ENCODE results near the gene GPR176. TPM values are rescaled to one million over a fixed set of nuclear protein-coding genes. Genes with fewer than 3 reads are reported as not detected.

GPR176 gene, protein sequence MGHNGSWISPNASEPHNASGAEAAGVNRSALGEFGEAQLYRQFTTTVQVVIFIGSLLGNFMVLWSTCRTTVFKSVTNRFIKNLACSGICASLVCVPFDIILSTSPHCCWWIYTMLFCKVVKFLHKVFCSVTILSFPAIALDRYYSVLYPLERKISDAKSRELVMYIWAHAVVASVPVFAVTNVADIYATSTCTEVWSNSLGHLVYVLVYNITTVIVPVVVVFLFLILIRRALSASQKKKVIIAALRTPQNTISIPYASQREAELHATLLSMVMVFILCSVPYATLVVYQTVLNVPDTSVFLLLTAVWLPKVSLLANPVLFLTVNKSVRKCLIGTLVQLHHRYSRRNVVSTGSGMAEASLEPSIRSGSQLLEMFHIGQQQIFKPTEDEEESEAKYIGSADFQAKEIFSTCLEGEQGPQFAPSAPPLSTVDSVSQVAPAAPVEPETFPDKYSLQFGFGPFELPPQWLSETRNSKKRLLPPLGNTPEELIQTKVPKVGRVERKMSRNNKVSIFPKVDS
- total RNA-seq = 80.7 and 86.2 TPM in 2 replicates

DNA sequence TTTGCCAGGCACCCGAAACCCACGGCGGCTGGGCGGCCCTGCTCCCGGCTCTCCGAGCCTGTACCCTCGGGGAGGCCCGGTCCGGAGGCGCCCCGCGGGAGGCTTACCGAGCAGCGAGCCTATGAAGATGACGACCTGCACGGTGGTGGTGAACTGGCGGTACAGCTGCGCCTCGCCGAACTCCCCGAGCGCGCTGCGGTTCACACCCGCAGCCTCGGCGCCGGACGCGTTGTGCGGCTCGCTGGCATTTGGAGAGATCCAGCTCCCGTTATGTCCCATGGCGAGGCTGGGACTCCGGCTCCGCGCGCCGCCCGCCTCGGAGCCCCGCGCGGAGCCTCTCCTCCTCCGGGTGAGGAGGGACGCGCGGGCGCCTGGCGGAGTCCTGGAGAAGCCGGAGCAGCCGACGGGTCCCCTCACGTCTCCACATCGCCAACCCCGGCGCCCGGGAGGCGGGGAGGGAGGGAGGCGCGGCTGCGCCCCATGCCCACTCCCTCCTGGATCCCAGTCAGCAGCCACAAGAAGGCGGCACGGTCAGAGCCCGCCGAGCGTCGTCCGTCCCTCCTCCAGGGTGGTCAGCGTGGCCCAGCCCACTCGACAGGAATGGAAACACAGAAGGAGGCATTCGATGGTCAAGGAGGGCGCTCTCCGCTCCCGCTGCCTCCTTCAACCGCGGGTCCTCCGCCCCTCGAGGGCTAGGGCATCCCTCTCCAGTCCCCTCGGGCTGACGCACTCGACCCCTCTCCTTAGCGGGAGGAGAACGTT, at the start of gene GPR176:
Gene GPR176, minus strand, starts transcription at position 519 of the 762 bp plus-strand sequence. Its CDS starts 240 bp downstream, at position 279.

DNA sequence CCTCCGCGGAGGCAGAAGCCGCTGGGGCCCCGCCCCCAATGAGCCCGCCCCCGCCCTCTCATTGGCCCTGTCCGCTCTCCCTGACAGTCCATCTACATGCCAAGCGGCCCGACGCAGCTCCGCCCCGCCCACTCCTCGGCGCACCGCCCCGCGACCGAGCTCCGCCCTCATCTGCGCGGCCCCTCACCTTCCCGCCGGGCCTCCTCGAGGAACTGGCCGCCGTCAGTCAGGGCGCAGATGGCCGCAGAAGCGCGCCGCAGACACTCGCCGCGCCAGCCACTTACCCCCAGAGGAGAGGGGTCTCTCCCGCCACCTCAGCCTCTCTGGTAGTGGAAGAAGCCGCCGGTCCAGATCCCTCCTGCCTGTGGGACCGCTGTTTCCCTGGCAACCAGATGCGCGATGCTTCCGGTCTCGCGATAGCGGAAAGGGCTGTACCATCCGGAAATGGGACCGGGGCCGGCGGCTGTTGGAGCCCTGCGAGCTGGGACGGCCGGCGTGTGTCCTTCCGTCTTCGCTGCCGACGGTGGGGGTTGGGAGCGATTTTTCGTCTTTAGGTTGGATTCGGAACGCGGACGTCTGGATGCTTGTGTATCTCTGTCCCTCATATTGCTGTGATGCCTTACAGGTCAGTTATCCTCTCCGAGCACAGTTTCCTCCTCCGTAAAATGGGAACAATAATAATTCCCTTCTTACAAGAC, 137.5 kb downstream of the GPR176 start, which contains the start of gene FSIP1:
Gene FSIP1, minus strand, starts transcription at position 401 of the 698 bp plus-strand sequence. CDS start 6,317 bp downstream, outside the sequence.

Other genes starting within 250 kb of the GPR176 start
- gene FSIP1, start 137.4 kb downstream of the GPR176 start, total RNA-seq = 0.15 and 0.17 TPM in 2 replicates
- 72.4 and 73.3 TPM in 2 replicates for gene EIF2AK4, start 13.8 kb upstream of the GPR176 start, total RNA-seq
- 241 and 248 TPM in 2 replicates for gene SRP14, start 118.9 kb upstream of the GPR176 start, total RNA-seq
- gene BMF, start 188.6 kb upstream of the GPR176 start, total RNA-seq = 0.17 and 1.6 TPM in 2 replicates
- gene BUB1B, start 240.8 kb upstream of the GPR176 start, total RNA-seq = 34.8 and 35.5 TPM in 2 replicates

All from bronchus fibroblast of lung (primary cell).